ENCODE results near the gene TMOD2. TPM values are rescaled to one million over a fixed set of nuclear protein-coding genes. Genes with fewer than 3 reads are reported as not detected.

TMOD2 gene
- total RNA-seq, 1 experiment from 2014 or later = 3.6 TPM

DNA sequence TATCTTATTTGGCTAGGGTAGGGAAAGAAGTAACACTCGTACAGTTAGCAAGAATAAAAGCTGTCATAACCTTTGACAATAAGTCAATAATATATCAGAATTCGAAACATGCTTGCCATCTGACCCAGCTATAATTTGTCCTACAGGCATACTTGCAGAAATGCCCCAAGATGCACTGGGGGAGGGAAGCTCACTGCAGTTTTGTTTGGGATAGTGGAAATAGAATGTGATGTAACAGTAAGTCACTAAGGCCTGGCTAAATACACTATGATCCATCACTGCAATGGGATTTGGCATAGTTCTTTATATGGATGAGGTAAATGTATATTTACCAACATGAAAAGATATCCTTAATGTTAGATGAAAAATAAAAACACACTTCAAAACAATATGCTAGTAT, 52.6 kb downstream of the TMOD2 start (continued):
- TF ChIP-seq ZNF281 (CRISPR knock-in tag; IDR thresholded peaks at IDR 0.05) (no peak), JUN (CRISPR knock-in tag; IDR thresholded peaks at IDR 0.05) (no peak), OVOL2 (CRISPR knock-in tag; IDR thresholded peaks at IDR 0.05; ENCODE audit: borderline replicate concordance) (no peak), ZNF423 (CRISPR knock-in tag; IDR thresholded peaks at IDR 0.05) (no peak), CREM (CRISPR knock-in tag; IDR thresholded peaks at IDR 0.05) (no peak), EMX1 (CRISPR knock-in tag; IDR thresholded peaks at IDR 0.05) (no peak)
- TF ChIP-seq, protein P1, sequence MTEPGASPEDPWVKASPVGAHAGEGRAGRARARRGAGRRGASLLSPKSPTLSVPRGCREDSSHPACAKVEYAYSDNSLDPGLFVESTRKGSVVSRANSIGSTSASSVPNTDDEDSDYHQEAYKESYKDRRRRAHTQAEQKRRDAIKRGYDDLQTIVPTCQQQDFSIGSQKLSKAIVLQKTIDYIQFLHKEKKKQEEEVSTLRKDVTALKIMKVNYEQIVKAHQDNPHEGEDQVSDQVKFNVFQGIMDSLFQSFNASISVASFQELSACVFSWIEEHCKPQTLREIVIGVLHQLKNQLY (CRISPR knock-in tag; IDR thresholded peaks at IDR 0.05) = no peak

DNA sequence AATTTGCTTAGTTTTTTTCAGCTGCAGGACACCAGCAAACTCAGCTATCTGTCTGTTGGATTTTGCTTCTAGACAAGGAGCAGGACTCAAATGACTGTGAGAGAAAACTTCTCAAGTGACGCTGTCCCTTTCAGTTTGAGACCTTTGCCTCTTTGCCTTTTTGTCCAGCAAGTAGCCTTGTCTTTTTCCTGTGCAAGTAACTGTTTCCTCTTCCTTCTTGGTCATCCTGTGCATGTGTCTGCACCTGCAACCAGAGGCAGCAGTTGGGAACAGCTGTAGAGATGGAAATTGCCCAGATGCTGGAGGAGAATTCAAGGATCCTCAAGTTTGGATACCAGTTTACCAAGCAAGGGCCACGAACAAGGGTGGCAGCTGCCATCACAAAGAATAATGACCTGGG, 54.7 kb downstream of the TMOD2 start:
- TF ChIP-seq, protein P1 (CRISPR knock-in tag; IDR thresholded peaks at IDR 0.05) = no peak
- TF ChIP-seq ZNF138 (CRISPR knock-in tag; conservative IDR thresholded peaks at IDR 0.05) = no peak
- TF ChIP-seq ELF4 (CRISPR knock-in tag; IDR thresholded peaks at IDR 0.05; ENCODE audit: low read depth) = no peak
- TF ChIP-seq ZNF671 (CRISPR knock-in tag; IDR thresholded peaks at IDR 0.05) = no peak
- TF ChIP-seq ZNF416 (CRISPR knock-in tag; IDR thresholded peaks at IDR 0.05) = no peak
- no peak for TF ChIP-seq SMAD3 (CRISPR knock-in tag; IDR thresholded peaks at IDR 0.05; ENCODE audit: borderline replicate concordance)
- no peak for TF ChIP-seq NR2C2 (CRISPR knock-in tag; IDR thresholded peaks at IDR 0.05)
- TF ChIP-seq AFF4 (CRISPR knock-in tag; IDR thresholded peaks at IDR 0.05; ENCODE audit: borderline replicate concordance) = no peak
- TF ChIP-seq, protein P2, sequence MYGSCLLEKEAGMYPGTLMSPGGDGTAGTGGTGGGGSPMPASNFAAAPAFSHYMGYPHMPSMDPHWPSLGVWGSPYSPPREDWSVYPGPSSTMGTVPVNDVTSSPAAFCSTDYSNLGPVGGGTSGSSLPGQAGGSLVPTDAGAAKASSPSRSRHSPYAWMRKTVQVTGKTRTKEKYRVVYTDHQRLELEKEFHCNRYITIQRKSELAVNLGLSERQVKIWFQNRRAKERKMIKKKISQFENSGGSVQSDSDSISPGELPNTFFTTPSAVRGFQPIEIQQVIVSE (CRISPR knock-in tag; IDR thresholded peaks at IDR 0.05; ENCODE audit: borderline replicate concordance) = no peak
- TF ChIP-seq, protein P3, sequence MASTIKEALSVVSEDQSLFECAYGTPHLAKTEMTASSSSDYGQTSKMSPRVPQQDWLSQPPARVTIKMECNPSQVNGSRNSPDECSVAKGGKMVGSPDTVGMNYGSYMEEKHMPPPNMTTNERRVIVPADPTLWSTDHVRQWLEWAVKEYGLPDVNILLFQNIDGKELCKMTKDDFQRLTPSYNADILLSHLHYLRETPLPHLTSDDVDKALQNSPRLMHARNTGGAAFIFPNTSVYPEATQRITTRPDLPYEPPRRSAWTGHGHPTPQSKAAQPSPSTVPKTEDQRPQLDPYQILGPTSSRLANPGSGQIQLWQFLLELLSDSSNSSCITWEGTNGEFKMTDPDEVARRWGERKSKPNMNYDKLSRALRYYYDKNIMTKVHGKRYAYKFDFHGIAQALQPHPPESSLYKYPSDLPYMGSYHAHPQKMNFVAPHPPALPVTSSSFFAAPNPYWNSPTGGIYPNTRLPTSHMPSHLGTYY (CRISPR knock-in tag; IDR thresholded peaks at IDR 0.05) = no peak
- POLR2A ChIA-PET = no interaction called here
- no peak overlapping the region for H3K4me3 Mint-ChIP-seq
- no peaks in the 10 kb centered on the region for H3K9me3 Mint-ChIP-seq
- ATAC-seq = no peak
- H3K4me1 Mint-ChIP-seq = no peaks in the 10 kb centered on the region
- CTCF ChIA-PET = no interaction called here
- no peak for DNase-seq (ENCODE audit: low spot score)
- H3K36me3 Mint-ChIP-seq = no peaks in the 10 kb centered on the region
- H3K27ac Mint-ChIP-seq = no peak overlapping the region
- no peaks in the 10 kb centered on the region for H3K27me3 Mint-ChIP-seq (ENCODE audit: low read depth)
